A673 (cell line): ENCODE data around the gene PKP3.

ENCODE experiments used
- EZH2 ChIP-seq: fragments of 200-600 bp; sonication (generic); IDR thresholded peaks from 2 replicates; pipeline ENCODE4 v1.6.1; 2017; ENCODE audit warnings: borderline replicate concordance, low read depth, mild to moderate bottlenecking, mixed read lengths, antibody characterized with exemption, low read length; ENCODE audit not compliant: poor library complexity, severe bottlenecking
- TF ChIP-seq, protein P1 (sequence below): fragments of 300-800, 200-600 bp; sonication (generic); conservative IDR thresholded peaks from 2 replicates; pipeline ENCODE4 v1.5.1; 2017; ENCODE audit warnings: low read depth, mild to moderate bottlenecking, antibody characterized with exemption, low read length, moderate library complexity, mixed read lengths

DNA sequence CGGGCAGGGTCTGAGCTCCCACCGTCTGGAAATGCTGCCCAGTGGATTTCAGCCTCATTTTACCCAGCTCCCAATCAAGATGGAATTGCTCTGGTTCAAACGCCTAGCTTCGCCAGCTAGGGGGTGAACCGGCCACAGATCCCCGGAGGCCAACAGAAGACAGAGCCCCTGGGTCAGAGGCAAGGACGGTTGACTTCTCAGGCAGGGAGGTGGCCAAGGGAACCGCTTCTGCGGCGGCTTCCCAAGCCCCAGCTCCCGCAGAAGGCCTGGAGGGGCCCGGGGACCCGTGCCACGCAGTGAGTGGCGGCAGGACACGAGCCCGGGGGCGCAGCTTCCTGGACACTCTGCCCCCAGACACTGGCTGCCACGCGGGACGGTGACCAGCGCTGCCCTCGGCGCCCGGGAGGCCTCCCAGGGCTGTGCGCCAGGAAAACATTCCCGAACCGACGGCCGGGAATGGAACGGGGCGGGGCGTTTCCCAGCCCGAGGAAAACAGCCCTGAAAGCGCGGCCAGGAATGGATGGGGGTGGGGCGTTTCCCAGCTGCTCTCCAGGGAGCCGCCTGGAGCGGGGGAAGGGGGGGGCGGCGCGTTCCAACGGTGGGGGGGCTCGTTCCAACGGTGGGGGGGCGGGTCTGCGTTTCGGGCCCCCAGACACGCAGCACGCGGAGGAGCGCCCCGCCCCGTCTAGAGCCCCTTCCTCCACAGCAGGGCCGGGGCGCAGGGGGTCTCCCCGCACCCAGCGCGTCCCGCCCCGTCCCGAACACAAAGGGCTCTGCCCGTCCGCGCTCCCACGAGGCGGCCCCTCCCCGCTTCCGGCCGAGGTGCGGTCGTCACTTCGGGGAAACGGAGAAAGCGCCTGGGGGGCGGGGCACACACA, 38.2 kb upstream of the PKP3 start:
- TF ChIP-seq, protein P1, sequence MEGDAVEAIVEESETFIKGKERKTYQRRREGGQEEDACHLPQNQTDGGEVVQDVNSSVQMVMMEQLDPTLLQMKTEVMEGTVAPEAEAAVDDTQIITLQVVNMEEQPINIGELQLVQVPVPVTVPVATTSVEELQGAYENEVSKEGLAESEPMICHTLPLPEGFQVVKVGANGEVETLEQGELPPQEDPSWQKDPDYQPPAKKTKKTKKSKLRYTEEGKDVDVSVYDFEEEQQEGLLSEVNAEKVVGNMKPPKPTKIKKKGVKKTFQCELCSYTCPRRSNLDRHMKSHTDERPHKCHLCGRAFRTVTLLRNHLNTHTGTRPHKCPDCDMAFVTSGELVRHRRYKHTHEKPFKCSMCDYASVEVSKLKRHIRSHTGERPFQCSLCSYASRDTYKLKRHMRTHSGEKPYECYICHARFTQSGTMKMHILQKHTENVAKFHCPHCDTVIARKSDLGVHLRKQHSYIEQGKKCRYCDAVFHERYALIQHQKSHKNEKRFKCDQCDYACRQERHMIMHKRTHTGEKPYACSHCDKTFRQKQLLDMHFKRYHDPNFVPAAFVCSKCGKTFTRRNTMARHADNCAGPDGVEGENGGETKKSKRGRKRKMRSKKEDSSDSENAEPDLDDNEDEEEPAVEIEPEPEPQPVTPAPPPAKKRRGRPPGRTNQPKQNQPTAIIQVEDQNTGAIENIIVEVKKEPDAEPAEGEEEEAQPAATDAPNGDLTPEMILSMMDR, result no peak
- no peak for TF ChIP-seq EZH2
